IMR-90 (cell line): Measurements from ENCODE around the gene ECI2. TPM values are rescaled to one million over a fixed set of nuclear protein-coding genes. Genes with fewer than 3 reads are reported as not detected.

Experiments
- ATAC-seq: fragments of 200-7000 bp; cut with Tn5 transposase; 2 replicates; pipeline ENCODE4 v1.9.1; 2020; ENCODE audit warnings: low read depth, mild to moderate bottlenecking, moderate library complexity
- BruUV-seq: library from RNA; stranded (reverse); fragments of 400-500 nt; replicated peaks from 2 replicates; lab custom pipeline; 2021; lab: Mats Ljungman, UMichigan
- CTCF ChIA-PET: fragments of 300-600 bp; formaldehyde crosslinking; extraction: SDS; loops from one replicate; lab custom pipeline; 2021; ENCODE audit warnings: antibody characterized with exemption; lab: Yijun Ruan, JAX
- POLR2A ChIA-PET: fragments of 300-600 bp; sonication (Branson Sonifier 250); formaldehyde crosslinking; loops from one replicate; lab custom pipeline; 2022; ENCODE audit warnings: antibody characterized with exemption; ENCODE audit not compliant: unreplicated experiment; lab: Charles Lee
- DNase-seq: peaks from one replicate; pipeline ENCODE4 v3.0.0; 2013
- H2AFZ ChIP-seq: replicated peaks from 2 replicates; pipeline ENCODE3; 2013; ENCODE audit warnings: low read length, mild to moderate bottlenecking; ENCODE audit not compliant: poor library complexity
- H2AK5ac ChIP-seq: 2 replicates; pipeline ENCODE4 v1.6.1; 2013; ENCODE audit warnings: low read depth, low read length, inconsistent platforms
- H2AK9ac ChIP-seq: replicated peaks from 2 replicates; pipeline ENCODE3; 2013; ENCODE audit warnings: mild to moderate bottlenecking, low read depth, low read length, moderate library complexity; ENCODE audit not compliant: poor library complexity
- H2BK120ac ChIP-seq: 2 replicates; pipeline ENCODE4 v1.6.1; 2013; ENCODE audit warnings: low read depth, low read length, inconsistent platforms
- H2BK15ac ChIP-seq: 3 replicates; pipeline ENCODE4 v1.6.1; 2013; ENCODE audit warnings: low read depth, low read length, inconsistent platforms
- H2BK20ac ChIP-seq: 2 replicates; pipeline ENCODE4 v1.6.1; 2013; ENCODE audit warnings: low read depth, mild to moderate bottlenecking, inconsistent platforms, low read length, moderate library complexity
- H2BK5ac ChIP-seq: 2 replicates; pipeline ENCODE4 v1.6.1; 2013; ENCODE audit warnings: mild to moderate bottlenecking, low read depth, low read length, inconsistent platforms; ENCODE audit not compliant: poor library complexity, severe bottlenecking
- H3K14ac ChIP-seq: replicated peaks from 2 replicates; pipeline ENCODE4 v1.6.1; 2013; ENCODE audit warnings: low read depth, low read length, inconsistent platforms
- H3K18ac ChIP-seq: 2 replicates; pipeline ENCODE4 v1.6.1; 2013; ENCODE audit warnings: low read depth, low read length, control low read depth
- H3K23ac ChIP-seq: 2 replicates; pipeline ENCODE4 v1.6.1; 2013; ENCODE audit warnings: low read depth, low read length, inconsistent platforms
- H3K27ac ChIP-seq: 2 replicates; pipeline ENCODE4 v1.5.1; 2013; ENCODE audit warnings: mild to moderate bottlenecking, control low read depth, low read length; ENCODE audit not compliant: insufficient read depth
- H3K27me3 ChIP-seq: 2 replicates; pipeline ENCODE4 v1.6.1; 2013; ENCODE audit warnings: low read length; ENCODE audit not compliant: control insufficient read depth, insufficient read depth
- H3K36me3 ChIP-seq: 2 replicates; pipeline ENCODE4 v1.6.1; 2013; ENCODE audit warnings: low read length, mixed read lengths; ENCODE audit not compliant: control insufficient read depth, insufficient read depth
- H3K4ac ChIP-seq: 2 replicates; pipeline ENCODE4 v1.6.1; 2013; ENCODE audit warnings: low read depth, low read length, inconsistent platforms
- H3K4me1 ChIP-seq: 2 replicates; pipeline ENCODE4 v1.6.1; 2013; ENCODE audit warnings: low read length, mixed read lengths; ENCODE audit not compliant: control insufficient read depth, insufficient read depth
- H3K4me2 ChIP-seq: 2 replicates; pipeline ENCODE4 v1.6.1; 2013; ENCODE audit warnings: low read depth, mild to moderate bottlenecking, control low read depth, low read length, moderate library complexity
- H3K4me3 ChIP-seq: 2 replicates; pipeline ENCODE4 v1.5.1; 2013; ENCODE audit warnings: low read depth, mild to moderate bottlenecking, control low read depth, low read length, moderate library complexity; ENCODE audit not compliant: insufficient read depth
- H3K56ac ChIP-seq: 2 replicates; pipeline ENCODE4 v1.6.1; 2013; ENCODE audit warnings: low read length, inconsistent platforms; ENCODE audit not compliant: insufficient read depth; ENCODE audit errors: extremely low read depth
- H3K79me1 ChIP-seq, 2 experiments: 2 replicates each; pipeline ENCODE4 v1.6.1; 2013; ENCODE audit warnings: low read length in 2 of 2, inconsistent platforms in 1 of 2, low read depth in 1 of 2
- H3K9ac ChIP-seq: 2 replicates; pipeline ENCODE4 v1.6.1; 2013; ENCODE audit warnings: low read depth, low read length, control low read depth
- H3K9me1 ChIP-seq: 2 replicates; pipeline ENCODE4 v1.6.1; 2013; ENCODE audit warnings: low read length, inconsistent platforms; ENCODE audit not compliant: insufficient read depth
- H3K9me3 ChIP-seq: 2 replicates; pipeline ENCODE4 v1.6.1; 2013; ENCODE audit warnings: low read length; ENCODE audit not compliant: control insufficient read depth, insufficient read depth
- H4K20me1 ChIP-seq: 2 replicates; pipeline ENCODE4 v1.6.1; 2013; ENCODE audit warnings: low read length, inconsistent platforms; ENCODE audit not compliant: insufficient read depth
- H4K5ac ChIP-seq: 2 replicates; pipeline ENCODE4 v1.6.1; 2013; ENCODE audit warnings: mild to moderate bottlenecking, low read depth, low read length, control low read depth
- H4K8ac ChIP-seq, 2 experiments: 2 replicates each; pipeline ENCODE4 v1.6.1; 2013; ENCODE audit warnings: low read depth in 2 of 2, low read length in 2 of 2, control low read depth in 1 of 2, inconsistent platforms in 1 of 2
- H4K91ac ChIP-seq: 2 replicates; pipeline ENCODE4 v1.6.1; 2013; ENCODE audit warnings: low read depth, low read length, inconsistent platforms; ENCODE audit not compliant: insufficient read depth
- BHLHE40 ChIP-seq: fragments of 150-350 bp; IDR thresholded peaks from 2 replicates; pipeline ENCODE4 v1.6.1; 2016; ENCODE audit warnings: mild to moderate bottlenecking, low read depth, low read length
- CEBPB ChIP-seq: IDR thresholded peaks from 2 replicates; pipeline ENCODE4 v1.6.1; 2012; ENCODE audit warnings: low read depth, low read length, improper control_type of control experiment
- CHD1 ChIP-seq: IDR thresholded peaks from 2 replicates; pipeline ENCODE4 v1.6.1; 2012; ENCODE audit warnings: low read depth, low read length, improper control_type of control experiment
- MAFK ChIP-seq: IDR thresholded peaks from 2 replicates; pipeline ENCODE4 v1.6.1; 2012; ENCODE audit warnings: low read depth, low read length, improper control_type of control experiment
- MAZ ChIP-seq: IDR thresholded peaks from 2 replicates; pipeline ENCODE4 v1.6.1; 2012; ENCODE audit warnings: low read depth, mild to moderate bottlenecking, low read length, improper control_type of control experiment, moderate library complexity, borderline replicate concordance
- MXI1 ChIP-seq: IDR thresholded peaks from 2 replicates; pipeline ENCODE4 v1.6.1; 2012; ENCODE audit warnings: low read depth, mild to moderate bottlenecking, low read length, moderate library complexity, borderline replicate concordance
- NFE2L2 ChIP-seq: fragments of 150-350 bp; IDR thresholded peaks from 2 replicates; pipeline ENCODE4 v1.6.1; 2016; ENCODE audit warnings: low read depth, mild to moderate bottlenecking, low read length
- POLR2A ChIP-seq: IDR thresholded peaks from 2 replicates; pipeline ENCODE4 v1.6.1; 2012; ENCODE audit warnings: mild to moderate bottlenecking, low read depth, low read length
- RFX5 ChIP-seq: IDR thresholded peaks from 2 replicates; pipeline ENCODE4 v1.8.0; 2012; ENCODE audit warnings: low read depth, mild to moderate bottlenecking, low read length, moderate library complexity
- SMC3 ChIP-seq: fragments of 150-350 bp; IDR thresholded peaks from 2 replicates; pipeline ENCODE4 v1.6.1; 2016; ENCODE audit warnings: low read depth, mild to moderate bottlenecking, antibody characterized with exemption, low read length, moderate library complexity
- WGBS, 2 experiments: methylation state at CpG; one replicate each; pipeline versions ENCODE4 v1.1.5 to v1.1.7; 2013; ENCODE audit warnings: missing lambda C conversion rate in 2 of 2; ENCODE audit not compliant: insufficient read length in 1 of 2; ENCODE audit errors: extremely low coverage in 2 of 2; 5-methylcytosine and 5-hydroxymethylcytosine counted together
- dilution Hi-C: fragments of 300-500 bp; cut with HindIII; formaldehyde crosslinking; loops from one replicate; pipeline ENCODE4 v1.14.3; 2018; ENCODE audit warnings: low sequenced_read_pairs; ENCODE audit not compliant: unreplicated experiment
- in situ Hi-C: fragments of 300-500 bp; cut with MboI; formaldehyde crosslinking; loops from 3 replicates; pipeline ENCODE4 v1.14.3; 2019; ENCODE audit warnings: low sequenced_read_pairs, inconsistent platforms, mixed read lengths
- intact Hi-C: fragments of 100-400 bp; cut with micrococcal nuclease; formaldehyde crosslinking; loops from 2 replicates; pipeline ENCODE4 v1.10.0; 2022
- polyA plus RNA-seq, 3 experiments: library from polyadenylated mRNA; depleted of rRNA; stranded (reverse); fragments of >200 nt; gene quantifications; 2 replicates each; pipeline ENCODE4 v1.2.3, GENCODE V29; 2012; ENCODE audit warnings: low replicate concordance in 1 of 3
- total RNA-seq: library from RNA; depleted of rRNA; stranded (reverse); fragments of >200 nt; gene quantifications from 2 replicates; pipeline ENCODE4 v1.2.3, GENCODE V29; 2012
- TF ChIP-seq, protein P1 (sequence below): fragments of 150-350 bp; IDR thresholded peaks from 2 replicates; pipeline ENCODE4 v1.6.1; 2016; ENCODE audit warnings: low read depth, mild to moderate bottlenecking, low read length, moderate library complexity, borderline replicate concordance
- TF ChIP-seq, protein P2 (sequence below): fragments of 150-350 bp; IDR thresholded peaks from 2 replicates; pipeline ENCODE4 v1.6.1; 2017; ENCODE audit warnings: mild to moderate bottlenecking, antibody characterized with exemption, low read length, low read depth

ECI2 gene
- total and polyA plus RNA-seq, 2 of the 4 experiments (the other 2 are of a cell fraction): 64.1 to 152 TPM

DNA sequence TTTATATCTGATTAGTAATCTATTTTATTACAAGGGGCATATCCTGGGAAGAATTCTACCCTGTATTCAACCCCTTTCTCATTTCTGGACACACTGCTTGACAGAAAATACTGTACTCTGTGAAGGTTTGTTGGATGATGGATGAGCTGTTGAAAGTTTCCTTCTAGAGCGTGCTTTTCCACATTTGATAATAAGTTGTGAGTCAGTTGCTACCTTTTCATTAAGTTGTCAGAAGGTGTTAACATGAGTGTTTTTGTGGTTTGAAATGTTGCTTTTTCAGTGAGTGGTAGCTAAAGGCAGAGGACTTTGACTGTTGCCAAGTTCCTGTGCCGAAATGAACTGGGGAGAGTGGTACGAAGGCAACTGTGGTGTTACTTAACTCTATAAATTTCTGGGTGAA lies 3.9 kb upstream of the ECI2 start:
- Histone ChIP-seq H2BK15ac (no peak overlapping the region), H3K18ac (no peak overlapping the region), H3K36me3 (no peaks in the 10 kb centered on the region), H4K91ac (no peak overlapping the region), H3K4me3 (no peak overlapping the region), H3K23ac (no peak overlapping the region; the same call in 1 of the 2 replicates), H3K4me2 (no peak overlapping the region), H2BK120ac (no peak overlapping the region), H3K9ac (no peak overlapping the region), H3K4ac (no peak overlapping the region), H2BK20ac (no peak overlapping the region), H3K27me3 (no peaks in the 10 kb centered on the region), H3K4me1 (peaks cover 1% of the 10 kb centered on the region), H2BK5ac (no peak overlapping the region), H3K9me3 (no peaks in the 10 kb centered on the region), H3K56ac (0 out of 2 replicates have a peak overlapping the region, but pooled peaks have one; percentile 11), H4K20me1 (0 out of 2 replicates have a peak, but pooled peaks cover under 1% of the 10 kb centered on the region), H2AK9ac (no peak overlapping the region), H2AFZ (no peak overlapping the region), H3K9me1 (no peaks in the 10 kb centered on the region), H3K27ac (no peak overlapping the region), H4K8ac (no peak overlapping the region), H3K14ac (no peak overlapping the region), H4K5ac (no peak overlapping the region), H3K79me1 (peaks cover 0 to 13% of the 10 kb centered on the region in 2 experiments; a peak in 3 of 4 replicates), H2AK5ac (no peak overlapping the region)
- no CpG with 5 or more reads among the region's 3 CpGs for WGBS, 2 experiments
- POLR2A ChIA-PET: no interaction called here
- in situ Hi-C loops (no loop called here), dilution Hi-C loops (no loop called here), intact Hi-C loops (loop anchor here (5.0 to 10.0 kb wide), 2 partner anchors 82 to 216 kb away; no protein-coding TSS in a partner anchor)
- TF ChIP-seq BHLHE40 (no peak), MAFK (no peak), CEBPB (no peak), CHD1 (no peak), SMC3 (no peak), MAZ (no peak), RFX5 (no peak), NFE2L2 (no peak), MXI1 (no peak), POLR2A (no peak)
- TF ChIP-seq, protein P1, sequence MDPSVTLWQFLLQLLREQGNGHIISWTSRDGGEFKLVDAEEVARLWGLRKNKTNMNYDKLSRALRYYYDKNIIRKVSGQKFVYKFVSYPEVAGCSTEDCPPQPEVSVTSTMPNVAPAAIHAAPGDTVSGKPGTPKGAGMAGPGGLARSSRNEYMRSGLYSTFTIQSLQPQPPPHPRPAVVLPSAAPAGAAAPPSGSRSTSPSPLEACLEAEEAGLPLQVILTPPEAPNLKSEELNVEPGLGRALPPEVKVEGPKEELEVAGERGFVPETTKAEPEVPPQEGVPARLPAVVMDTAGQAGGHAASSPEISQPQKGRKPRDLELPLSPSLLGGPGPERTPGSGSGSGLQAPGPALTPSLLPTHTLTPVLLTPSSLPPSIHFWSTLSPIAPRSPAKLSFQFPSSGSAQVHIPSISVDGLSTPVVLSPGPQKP: no peak
- TF ChIP-seq, protein P2, sequence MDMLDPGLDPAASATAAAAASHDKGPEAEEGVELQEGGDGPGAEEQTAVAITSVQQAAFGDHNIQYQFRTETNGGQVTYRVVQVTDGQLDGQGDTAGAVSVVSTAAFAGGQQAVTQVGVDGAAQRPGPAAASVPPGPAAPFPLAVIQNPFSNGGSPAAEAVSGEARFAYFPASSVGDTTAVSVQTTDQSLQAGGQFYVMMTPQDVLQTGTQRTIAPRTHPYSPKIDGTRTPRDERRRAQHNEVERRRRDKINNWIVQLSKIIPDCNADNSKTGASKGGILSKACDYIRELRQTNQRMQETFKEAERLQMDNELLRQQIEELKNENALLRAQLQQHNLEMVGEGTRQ: no peak
- no peak for ATAC-seq
- BruUV-seq: no TSS peak
- CTCF ChIA-PET: interaction anchor here (1.2 kb wide), 1 partner anchor 84 kb away, joined by 4 read pairs; no protein-coding TSS in a partner anchor
- no peak for DNase-seq
